ENCODE measurements around the gene IGSF21.

IGSF21 gene

GRCh38 chr1:18329469-18330253 lies 222.1 kb downstream of the IGSF21 start:
- no peak for DNase-seq (ENCODE audit: low spot score)

- no peak for DNase-seq (ENCODE audit: low spot score)
Measured at GRCh38 chr1:18332576-18332975, 225.0 kb downstream of the IGSF21 start.

DNA sequence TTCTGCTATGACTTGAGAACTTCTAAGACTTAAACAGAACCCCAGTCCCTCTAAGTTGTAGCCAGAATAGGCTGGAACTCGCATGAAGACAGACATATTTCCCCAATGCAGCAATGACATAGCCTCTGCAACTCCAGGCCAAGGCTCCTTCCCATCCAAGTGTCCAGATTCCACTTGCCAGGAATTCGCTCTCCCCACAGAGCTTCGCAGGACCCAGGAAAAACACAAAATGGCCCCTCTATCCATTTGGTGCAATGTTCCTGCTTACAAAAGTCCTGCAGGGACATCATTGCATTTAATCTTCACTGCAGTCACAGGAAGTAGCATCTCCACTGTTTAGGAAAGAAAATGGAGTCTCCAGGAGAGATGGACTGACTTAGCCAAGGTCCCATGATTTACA lies 225.6 kb downstream of the IGSF21 start:
- DNase-seq (ENCODE audit: low spot score): no peak

DNA sequence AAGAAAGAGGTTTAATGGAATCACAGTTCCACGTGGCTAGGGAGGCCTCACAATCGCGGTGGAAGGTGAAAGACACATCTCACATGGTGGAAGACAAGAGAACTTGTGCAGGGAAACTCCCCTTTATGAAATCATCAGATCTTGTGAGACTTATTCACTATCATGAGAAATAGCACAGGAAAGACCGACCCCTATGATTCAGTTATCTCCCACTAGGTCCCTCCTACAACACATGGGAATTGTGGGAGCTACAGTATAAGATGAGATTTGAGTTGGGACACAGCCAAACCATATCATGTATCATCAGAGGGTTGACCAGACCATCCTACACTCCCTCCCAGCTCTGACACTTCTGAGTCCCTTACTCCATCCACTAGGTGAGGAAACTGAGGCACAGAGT lies 229.2 kb downstream of the IGSF21 start:
- no peak for DNase-seq (ENCODE audit: low spot score)

DNA sequence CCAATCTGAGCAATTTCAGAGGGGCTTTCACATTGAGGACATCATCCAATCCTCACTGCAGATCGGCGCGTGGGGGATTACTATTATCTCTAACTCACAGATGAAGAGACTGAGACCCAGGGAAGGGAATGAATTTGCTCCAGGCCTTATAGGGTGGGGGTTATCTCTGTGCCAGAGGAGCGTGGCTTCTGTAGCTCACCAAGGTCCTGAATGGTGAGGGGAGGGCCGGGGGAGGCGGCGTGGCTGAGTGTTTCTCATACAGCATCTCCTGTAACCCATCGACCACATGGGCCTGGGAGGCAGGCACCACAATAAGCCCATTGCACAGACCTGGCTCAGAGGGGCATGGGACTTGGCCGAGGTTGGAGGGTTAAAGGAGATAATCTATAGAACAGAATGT lies 230.2 kb downstream of the IGSF21 start:
- DNase-seq (ENCODE audit: low spot score): no peak

DNA sequence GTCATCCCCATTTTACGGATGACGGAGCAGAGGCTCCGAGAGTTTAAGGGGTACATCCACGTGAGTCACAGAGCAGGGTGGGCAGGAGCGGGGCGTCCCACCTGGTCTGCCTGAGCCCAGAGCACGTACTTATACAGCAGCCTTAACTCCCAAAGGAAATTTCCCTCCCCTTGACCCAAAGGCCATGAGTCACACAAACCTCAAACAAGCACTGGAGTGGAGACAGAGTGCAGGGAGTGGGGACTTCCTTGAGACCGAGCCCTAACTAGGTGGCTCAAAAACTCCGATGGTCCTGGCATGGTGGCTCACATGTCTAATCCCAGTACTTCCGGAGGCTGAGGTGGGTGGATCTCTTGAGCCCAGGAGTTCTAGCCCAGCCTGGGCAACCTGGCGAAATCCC lies 231.6 kb downstream of the IGSF21 start:
- no peak for DNase-seq (ENCODE audit: low spot score)

- DNase-seq (ENCODE audit: low spot score): no peak
Measured at GRCh38 chr1:18340158-18340764, 232.7 kb downstream of the IGSF21 start.

- no peak for DNase-seq (ENCODE audit: low spot score)
Measured at GRCh38 chr1:18340787-18341186, 233.2 kb downstream of the IGSF21 start.

- no peak for DNase-seq (ENCODE audit: low spot score)
Measured at GRCh38 chr1:18341291-18342069, 233.9 kb downstream of the IGSF21 start.

DNA sequence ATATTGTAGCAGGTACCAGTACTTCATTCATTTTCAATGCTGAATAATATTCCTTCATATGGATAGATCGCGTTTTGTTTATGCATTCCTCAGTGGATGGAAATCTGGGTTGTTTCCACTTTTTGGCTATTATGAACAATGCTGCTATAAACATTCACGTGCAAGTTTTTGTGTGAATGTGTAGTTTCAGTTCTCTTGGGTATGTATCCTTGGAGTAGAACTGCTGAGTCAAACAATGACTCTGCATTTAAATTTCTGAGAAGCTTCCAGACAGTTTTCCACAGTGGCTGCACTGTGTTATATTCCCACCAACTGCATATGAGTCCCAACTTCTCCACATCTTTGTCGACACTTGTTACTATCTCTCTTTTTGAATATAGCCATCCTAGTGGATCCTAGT lies 235.1 kb downstream of the IGSF21 start:
- no peak for DNase-seq (ENCODE audit: low spot score)

GRCh38 chr1:18343581-18343980 lies 236.0 kb downstream of the IGSF21 start:
- DNase-seq (ENCODE audit: low spot score): no peak

- no peak for DNase-seq (ENCODE audit: low spot score)
Measured at GRCh38 chr1:18344755-18345154, 237.2 kb downstream of the IGSF21 start.

DNA sequence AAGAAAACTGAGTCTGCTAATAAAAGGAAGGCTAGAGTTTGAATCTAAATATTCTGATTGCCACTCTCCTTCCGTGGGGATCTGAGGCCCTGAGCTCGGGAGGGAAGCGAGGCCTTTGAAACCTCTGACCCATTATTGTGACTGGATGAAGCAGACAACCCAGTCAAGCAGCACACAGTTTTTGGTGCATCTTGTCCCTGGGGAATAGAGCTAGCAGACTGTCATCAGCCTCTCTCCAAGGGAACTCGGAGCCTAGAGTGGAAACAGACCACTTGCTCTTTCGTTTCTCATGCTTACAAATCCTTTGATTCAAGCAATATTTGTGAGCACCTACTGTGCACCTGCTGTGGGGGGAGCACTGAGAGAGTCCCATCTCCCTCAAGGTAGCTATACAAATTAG lies 240.0 kb downstream of the IGSF21 start:
- no peak for DNase-seq (ENCODE audit: low spot score)

DNA sequence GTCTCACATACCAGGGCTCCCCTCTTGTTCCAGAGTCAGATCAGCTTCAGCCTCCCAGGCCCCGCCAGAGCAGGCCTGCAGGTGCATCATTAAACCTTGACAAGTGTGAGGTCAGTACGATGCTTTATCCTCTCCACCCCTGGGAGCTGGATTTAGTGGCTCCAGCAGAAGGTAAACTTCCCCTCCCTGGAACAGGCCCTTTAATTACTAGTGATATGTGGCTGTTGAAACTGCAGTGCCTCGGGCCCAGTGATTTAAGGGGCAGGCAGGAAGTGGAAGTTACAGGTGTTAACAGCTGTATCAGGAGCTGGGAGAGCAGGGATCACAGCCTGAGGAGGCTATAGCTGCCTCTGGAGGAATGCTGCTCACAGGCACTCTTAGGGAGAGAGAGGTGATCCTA lies 240.8 kb downstream of the IGSF21 start:
- DNase-seq (ENCODE audit: low spot score): no peak

DNA sequence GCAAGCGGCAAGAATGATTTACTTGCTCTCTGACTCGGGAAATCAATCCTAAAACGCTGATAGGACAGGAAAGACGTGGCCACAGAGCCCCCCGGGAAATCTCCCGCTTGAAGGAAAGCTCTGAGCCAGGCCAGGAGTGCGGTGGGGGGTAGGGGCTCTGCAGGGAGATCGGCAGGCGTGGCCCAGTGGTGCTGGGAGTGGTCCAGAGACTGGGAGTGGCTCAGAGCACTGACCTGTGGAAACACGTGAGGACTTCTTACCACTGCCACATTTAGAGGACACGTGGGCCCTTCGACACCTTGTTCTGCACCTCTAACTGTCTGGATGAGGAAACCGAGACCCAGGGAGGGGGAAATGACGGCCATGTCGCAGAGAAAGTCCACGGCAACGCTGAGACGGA lies 243.1 kb downstream of the IGSF21 start:
- no peak for DNase-seq (ENCODE audit: low spot score)

GRCh38 chr1:18351735-18352134 lies 244.1 kb downstream of the IGSF21 start:
- DNase-seq (ENCODE audit: low spot score): no peak

DNA sequence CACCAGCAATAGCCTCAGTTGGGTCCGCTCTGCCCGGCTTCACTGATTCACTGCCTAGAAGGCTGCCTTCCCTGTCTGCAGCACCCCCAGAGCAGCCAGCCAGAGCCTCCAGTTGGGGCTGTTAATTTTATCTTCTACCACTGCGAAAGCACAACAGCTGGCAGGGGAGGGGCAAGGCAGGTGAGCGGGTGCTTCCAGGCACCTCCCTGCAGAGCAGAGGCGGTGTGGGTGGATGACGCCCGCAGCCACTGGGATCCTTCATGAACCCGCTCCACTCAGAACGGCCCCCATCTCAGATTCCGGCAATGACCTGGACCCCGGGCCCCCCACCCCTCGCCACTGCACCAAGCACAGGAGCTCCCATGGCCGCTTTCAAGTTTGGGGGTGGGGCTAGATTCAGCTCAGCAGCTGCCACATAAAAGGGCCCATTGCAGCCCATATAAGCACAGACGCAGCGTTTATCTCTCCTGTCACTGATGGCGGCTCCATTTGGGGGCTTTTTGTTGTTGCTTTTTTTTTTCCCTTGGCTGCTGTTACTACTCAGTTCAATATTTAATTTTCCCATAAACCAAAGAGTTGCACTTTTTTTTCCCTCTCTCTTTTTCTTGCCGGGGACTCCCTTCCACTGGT lies 245.2 kb downstream of the IGSF21 start:
- DNase-seq (ENCODE audit: low spot score): no peak

GRCh38 chr1:18353528-18353927 lies 245.9 kb downstream of the IGSF21 start:
- DNase-seq (ENCODE audit: low spot score): no peak

DNA sequence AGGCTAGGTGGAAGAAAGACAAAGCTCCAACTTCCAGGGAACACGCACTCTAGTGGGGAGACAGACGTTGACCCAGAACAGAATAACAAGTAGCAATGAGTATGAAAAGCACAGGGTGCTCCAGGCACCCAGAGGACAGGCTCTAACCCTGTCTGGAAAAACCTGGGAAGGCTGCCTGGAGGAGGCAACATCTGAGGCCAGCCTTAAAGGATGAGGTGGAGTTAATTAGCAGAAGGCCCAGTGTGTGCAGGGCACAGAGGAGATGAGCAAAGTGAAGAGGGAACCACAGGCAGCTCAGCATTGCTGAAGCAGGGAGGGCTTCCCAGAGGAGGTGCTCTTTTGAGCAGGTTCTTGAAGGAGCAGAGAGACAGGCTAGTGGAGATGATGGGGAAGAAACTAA lies 246.4 kb downstream of the IGSF21 start:
- no peak for DNase-seq (ENCODE audit: low spot score)

DNA sequence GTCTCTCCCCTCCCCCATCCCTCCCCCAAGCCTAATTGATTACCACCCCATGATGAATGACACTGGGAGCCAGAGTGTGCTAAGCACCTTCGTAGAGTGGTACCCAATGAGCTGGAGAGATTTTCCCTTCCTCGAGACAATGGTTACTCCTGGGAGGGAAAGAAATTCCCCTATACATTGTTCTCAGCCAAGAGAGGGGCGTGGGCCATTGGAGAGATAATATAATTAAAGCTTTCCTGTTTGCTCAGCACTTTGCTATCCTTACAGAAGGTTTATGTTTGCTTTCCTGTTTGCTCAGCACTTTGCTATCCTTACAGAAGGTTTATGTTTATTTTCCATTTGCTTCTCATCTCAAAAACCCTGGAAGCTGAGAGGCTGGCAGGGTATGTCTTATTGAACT lies 247.0 kb downstream of the IGSF21 start:
- no peak for DNase-seq (ENCODE audit: low spot score)

DNA sequence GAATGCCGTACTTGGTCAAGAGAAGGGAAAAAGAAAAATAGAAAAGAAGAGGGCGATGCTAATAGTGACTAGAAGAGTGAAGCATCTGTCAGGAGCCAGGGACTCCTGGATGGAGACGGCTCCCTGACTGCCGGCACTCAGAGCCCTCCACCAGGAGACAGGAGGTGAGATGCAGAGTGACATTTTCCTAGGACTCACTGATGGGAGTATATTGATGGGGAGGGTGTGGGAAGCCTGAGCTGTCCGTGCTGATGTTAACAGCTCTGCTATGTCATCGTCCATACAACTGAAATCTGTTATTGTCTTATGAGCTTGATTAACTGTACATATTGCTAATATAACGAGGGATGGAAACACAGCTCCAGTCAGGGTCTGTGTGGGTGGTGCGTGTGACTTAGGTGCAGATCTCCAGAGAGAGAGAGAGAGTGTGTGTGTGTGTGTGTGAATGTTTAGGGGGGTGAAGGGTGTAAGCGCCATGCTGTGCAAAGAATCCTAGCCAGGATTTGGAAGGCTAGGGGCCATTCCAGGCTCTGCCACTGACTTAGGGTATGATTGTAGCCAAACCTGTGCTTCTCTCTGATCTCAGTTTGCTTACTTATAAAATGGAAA lies 250.1 kb downstream of the IGSF21 start:
- DNase-seq (ENCODE audit: low spot score): no peak

GRCh38 chr1:18358600-18358999 lies 251.0 kb downstream of the IGSF21 start:
- DNase-seq (ENCODE audit: low spot score): no peak
